GM21825 (cell line): ENCODE results near the gene CCL17.
A peak's percentile ranks its signal among the peaks of the same experiment; 100 is the strongest.

Source experiments
- ATAC-seq: cut with Tn5 transposase; IDR thresholded peaks from one replicate; pipeline ENCODE4 v1.9.1; 2021; ENCODE audit warnings: mild to moderate bottlenecking, moderate library complexity; ENCODE audit not compliant: unreplicated experiment

CCL17 gene

DNA sequence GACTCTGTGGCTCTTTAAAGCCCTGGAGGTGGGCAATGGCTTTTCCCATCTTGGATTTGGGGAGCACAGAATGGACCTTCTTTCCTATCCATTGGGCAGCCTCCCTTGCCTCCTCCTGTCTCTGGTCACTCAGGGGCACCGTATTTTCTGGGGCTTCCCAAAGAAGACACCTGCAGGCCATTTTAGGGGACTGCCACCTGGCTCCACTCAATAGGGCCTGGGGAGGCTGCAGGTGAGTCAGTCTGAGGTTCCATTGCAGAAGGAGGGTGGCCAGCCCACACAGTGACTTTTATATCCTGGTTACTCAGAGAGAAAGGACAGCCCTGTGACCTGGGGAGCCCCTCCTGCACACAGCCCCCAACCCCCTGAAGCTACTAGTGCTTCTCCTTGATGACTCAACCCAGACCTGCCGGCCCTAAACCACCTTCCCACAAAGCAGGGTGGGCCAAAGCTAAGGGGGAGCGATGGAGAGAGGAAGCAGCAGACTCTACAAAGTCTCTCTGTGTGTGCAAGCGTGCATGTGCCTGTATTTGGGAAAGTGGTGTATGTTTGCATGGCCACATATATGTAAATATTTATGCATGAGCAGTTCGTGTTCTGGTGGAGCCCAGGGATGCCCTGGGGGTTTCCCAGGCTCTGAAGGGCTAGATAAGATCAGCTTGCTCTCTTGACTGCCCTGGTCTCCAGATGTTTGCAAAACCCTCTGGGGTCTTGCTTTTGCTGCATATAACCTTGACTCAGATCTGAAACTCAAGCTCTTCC lies 27.3 kb upstream of the CCL17 start:
- peak; percentile 77 for ATAC-seq

GRCh38 chr16:57379579-57379978 lies 25.0 kb upstream of the CCL17 start:
- no peak for ATAC-seq

- no peak for ATAC-seq
Observed at GRCh38 chr16:57380671-57381462, 23.7 kb upstream of the CCL17 start.

DNA sequence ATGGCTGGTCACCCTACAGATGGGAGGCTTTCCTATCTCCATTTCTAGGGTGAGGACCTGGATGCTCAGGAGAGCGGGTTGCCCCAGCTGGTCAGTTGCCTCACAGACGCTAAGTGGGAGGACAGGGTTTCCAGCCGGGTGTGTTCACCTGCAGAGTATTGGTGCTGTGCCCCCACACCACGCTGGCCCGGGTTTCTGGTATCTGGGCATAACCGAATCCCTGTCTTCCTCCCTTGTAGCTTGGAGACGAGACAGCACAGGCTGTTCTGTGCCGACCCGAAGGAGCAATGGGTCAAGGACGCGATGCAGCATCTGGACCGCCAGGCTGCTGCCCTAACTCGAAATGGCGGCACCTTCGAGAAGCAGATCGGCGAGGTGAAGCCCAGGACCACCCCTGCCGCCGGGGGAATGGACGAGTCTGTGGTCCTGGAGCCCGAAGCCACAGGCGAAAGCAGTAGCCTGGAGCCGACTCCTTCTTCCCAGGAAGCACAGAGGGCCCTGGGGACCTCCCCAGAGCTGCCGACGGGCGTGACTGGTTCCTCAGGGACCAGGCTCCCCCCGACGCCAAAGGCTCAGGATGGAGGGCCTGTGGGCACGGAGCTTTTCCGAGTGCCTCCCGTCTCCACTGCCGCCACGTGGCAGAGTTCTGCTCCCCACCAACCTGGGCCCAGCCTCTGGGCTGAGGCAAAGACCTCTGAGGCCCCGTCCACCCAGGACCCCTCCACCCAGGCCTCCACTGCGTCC lies 22.6 kb upstream of the CCL17 start:
- ATAC-seq = no peak

GRCh38 chr16:57382535-57383275 lies 21.9 kb upstream of the CCL17 start:
- no peak for ATAC-seq

DNA sequence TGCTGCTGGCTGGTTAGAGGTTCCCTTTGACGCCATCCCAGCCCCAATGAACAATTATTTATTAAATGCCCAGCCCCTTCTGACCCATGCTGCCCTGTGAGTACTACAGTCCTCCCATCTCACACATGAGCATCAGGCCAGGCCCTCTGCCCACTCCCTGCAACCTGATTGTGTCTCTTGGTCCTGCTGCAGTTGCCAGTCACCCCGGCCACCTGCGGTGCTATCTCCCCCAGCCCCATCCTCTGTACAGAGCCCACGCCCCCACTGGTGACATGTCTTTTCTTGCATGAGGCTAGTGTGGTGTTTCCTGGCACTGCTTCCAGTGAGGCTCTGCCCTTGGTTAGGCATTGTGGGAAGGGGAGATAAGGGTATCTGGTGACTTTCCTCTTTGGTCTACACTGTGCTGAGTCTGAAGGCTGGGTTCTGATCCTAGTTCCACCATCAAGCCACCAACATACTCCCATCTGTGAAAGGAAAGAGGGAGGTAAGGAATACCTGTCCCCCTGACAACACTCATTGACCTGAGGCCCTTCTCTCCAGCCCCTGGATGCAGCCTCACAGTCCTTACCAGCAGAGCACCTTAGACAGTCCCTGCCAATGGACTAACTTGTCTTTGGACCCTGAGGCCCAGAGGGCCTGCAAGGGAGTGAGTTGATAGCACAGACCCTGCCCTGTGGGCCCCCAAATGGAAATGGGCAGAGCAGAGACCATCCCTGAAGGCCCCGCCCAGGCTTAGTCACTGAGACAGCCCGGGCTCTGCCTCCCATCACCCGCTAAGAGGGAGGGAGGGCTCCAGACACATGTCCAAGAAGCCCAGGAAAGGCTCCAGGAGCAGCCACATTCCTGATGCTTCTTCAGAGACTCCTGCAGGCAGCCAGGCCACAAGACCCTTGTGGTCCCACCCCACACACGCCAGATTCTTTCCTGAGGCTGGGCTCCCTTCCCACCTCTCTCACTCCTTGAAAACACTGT lies 21.0 kb upstream of the CCL17 start:
- ATAC-seq = no peak

DNA sequence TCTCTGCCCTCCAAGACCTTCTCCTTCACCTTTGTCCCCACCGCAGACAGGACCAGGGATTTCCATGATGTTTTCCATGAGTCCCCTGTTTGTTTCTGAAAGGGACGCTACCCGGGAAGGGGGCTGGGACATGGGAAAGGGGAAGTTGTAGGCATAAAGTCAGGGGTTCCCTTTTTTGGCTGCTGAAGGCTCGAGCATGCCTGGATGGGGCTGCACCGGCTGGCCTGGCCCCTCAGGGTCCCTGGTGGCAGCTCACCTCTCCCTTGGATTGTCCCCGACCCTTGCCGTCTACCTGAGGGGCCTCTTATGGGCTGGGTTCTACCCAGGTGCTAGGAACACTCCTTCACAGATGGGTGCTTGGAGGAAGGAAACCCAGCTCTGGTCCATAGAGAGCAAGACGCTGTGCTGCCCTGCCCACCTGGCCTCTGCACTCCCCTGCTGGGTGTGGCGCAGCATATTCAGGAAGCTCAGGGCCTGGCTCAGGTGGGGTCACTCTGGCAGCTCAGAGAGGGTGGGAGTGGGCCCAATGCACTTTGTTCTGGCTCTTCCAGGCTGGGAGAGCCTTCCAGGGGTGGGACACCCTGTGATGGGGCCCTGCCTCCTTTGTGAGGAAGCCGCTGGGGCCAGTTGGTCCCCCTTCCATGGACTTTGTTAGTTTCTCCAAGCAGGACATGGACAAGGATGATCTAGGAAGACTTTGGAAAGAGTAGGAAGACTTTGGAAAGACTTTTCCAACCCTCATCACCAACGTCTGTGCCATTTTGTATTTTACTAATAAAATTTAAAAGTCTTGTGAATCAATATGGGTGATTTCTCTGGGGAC lies 20.1 kb upstream of the CCL17 start:
- ATAC-seq = no peak

DNA sequence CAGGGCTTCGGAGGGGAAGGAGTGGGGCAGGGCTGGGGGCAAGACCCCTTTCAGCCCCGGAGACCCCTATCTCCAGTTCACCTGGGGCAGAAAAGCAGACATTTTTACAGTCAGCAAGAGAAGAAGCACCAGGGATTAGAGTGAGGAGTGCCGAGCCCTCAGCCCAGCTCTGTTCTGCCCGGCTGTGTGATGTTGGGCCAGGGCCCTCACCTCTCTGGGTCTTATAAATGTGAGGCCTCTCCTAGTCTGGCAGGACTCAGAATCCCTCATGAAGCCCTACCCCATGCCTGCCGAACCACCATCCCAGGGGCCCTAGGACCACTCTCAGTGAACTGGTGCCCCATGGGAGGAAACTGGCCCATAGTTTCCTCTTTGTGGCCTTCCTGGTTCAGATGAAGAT lies 19.5 kb upstream of the CCL17 start:
- ATAC-seq = no peak

- ATAC-seq = no peak
Observed at GRCh38 chr16:57386381-57386951, 18.1 kb upstream of the CCL17 start.

GRCh38 chr16:57387598-57388354 lies 16.8 kb upstream of the CCL17 start:
- ATAC-seq = no peak

DNA sequence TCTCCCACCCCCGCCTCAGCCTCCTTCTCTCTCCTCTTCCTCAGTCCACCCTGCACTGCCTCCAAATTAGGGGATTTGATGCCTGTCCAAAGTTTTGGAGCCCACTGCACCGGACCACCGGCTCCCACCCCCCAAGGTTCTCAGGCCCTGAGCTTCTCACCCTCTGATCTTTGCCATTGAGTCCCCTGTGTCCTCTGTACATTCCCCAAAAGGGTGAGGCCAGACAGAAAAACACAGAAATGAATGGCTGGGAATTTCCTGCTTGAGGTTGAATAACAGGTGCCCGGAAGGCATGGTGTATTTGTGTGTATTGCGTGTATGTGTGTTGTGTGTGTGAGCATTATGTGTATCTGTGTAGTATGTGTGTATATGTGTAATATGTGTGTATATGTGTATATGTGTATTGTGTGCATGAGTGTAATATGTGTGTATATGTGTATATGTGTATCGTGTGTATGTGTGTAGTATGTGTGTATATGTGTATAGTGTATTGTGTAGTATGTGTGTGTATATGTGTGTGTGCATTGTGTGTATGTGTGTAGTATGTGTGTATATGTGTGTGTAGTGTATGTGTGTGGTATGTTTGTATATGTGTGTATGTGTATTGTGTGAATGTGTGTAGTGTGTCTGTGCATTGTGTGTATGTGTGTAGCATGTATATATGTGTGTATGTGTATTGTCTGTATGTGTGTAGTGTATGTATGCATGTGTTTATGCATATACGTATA lies 16.0 kb upstream of the CCL17 start:
- ATAC-seq = no peak

- ATAC-seq = no peak
Observed at GRCh38 chr16:57389087-57389468, 15.5 kb upstream of the CCL17 start.

- no peak for ATAC-seq
Observed at GRCh38 chr16:57390636-57391295, 13.8 kb upstream of the CCL17 start.

DNA sequence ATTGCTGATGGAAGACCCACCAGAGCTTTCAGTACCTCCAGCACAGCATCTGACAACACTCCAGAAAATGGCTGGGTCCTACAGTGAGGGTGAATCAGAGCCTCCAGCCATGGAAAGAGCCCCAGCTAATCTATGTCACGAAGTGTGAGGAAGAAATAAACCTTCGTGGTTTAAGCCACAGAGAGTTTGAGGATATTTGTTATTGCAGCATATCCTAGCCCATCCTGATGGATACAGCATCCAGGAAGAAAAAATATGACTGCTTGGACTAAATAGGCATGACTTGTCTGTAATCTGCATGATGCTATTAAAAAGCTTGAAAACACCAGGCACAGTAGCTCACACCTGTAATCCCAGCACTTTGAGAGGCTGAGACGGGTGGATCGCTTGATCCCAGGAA lies 13.3 kb upstream of the CCL17 start:
- ATAC-seq = no peak

- ATAC-seq = no peak
Observed at GRCh38 chr16:57391708-57392107, 12.9 kb upstream of the CCL17 start.

- no peak for ATAC-seq
Observed at GRCh38 chr16:57392694-57393093, 11.9 kb upstream of the CCL17 start.

DNA sequence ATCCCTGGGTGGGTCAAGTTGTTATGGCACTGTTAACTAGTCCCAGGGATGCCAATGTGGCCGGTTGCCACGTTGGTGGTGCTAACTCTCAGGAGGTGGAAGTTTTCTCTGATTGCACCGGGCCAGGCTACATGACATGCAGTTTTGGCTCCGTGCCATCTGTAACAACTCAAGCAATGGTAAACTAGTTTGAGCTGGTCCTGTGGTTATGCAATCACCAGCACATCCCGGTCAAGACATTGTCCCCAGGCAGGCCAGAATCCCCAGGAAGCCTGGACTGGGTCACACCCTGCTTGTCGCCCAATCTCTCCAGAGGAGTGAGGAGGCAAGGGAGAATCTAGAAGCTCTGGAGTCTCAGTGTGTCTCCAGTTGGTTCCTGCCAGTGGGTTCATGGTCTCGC lies 10.1 kb upstream of the CCL17 start:
- ATAC-seq = no peak
